NCI-H1694 (cell line): ENCODE measurements around the gene NPPA.
"Not testable (repeated sequence)": the region's sequence is repeated elsewhere in the genome, so short reads cannot be mapped to it uniquely, and the experiment has no call there.

Experiments used
- DNase-seq: peaks from one replicate; lab custom pipeline; 2025; lab: John Stamatoyannopoulos, UW

Gene NPPA

DNA sequence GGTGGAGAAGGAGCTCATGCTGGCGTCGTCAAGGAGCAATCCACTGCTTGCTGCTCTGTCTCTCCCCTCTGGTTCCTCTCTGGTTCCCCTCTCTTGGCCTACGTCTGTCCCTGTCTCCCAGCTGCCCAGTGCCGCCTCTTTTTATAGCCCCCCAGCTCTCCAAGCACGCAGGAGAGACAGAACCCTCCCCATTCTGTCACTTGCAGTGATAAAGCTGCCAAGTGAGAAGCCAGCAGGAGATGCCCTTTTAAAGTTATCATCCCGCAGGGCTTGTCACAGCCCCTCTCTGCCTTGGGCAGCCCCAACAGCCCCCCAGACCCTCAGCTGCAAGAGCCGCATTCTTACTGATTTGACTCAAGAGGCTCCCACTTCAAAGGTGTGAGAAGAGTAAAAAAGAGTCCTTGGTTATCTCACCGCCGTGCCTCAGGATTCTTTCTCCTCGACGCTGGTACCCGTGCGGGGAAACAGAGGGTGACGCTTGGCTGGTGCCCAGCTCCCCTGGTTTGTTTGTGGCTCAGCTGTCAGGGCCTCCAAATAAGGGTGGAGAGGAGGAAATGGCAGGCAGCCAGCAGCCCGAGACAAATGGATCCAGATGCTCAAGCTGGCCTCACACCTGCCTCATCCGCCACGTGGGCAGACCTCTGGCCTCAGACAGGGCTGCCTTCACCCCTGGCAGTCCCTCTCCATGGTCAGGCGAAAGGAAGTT is at the start of gene NPPA:
Gene NPPA (minus strand): TSS at position 117 of the 706 bp plus-strand sequence. CDS start 99 bp downstream, at position 18.
- DNase-seq = peak; percentile 90

DNA sequence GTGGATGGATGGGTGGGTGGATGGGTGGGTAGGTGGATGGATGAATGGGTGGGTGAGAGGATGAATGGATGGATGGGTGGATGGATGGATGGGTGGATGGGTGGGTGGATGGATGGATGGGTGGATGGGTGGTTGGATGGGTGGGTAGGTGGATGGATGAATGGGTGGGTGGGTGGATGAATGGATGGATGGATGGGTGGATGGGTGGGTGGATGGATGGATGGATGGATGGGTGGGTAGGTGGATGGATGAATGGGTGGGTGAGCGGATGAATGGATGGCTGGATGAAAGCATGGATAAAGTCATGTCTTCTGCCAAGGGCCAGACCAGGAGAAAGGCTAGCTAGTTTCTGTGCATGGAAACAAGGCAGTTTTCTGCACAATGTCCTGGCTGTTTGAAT is 46.9 kb upstream of the NPPA start:
- not testable (repeated sequence) for DNase-seq

DNA sequence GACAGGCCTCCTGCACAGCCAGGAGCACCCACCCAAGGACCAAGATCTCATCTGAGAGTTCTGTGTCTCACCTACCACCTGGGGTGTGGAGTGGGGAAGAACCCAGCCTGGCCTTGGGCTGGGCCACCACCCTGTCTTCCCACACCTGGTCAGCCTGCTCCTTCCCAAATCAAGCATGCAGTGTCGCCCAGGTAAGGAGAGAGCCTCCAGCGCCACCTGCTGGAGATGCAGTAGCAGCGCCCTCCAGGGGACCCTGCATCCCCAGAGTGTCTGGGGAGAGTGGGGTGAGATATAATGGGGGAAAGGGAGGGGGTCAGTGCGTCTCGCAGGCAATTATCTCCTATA is 46.3 kb upstream of the NPPA start:
- DNase-seq = peak; percentile 37

DNA sequence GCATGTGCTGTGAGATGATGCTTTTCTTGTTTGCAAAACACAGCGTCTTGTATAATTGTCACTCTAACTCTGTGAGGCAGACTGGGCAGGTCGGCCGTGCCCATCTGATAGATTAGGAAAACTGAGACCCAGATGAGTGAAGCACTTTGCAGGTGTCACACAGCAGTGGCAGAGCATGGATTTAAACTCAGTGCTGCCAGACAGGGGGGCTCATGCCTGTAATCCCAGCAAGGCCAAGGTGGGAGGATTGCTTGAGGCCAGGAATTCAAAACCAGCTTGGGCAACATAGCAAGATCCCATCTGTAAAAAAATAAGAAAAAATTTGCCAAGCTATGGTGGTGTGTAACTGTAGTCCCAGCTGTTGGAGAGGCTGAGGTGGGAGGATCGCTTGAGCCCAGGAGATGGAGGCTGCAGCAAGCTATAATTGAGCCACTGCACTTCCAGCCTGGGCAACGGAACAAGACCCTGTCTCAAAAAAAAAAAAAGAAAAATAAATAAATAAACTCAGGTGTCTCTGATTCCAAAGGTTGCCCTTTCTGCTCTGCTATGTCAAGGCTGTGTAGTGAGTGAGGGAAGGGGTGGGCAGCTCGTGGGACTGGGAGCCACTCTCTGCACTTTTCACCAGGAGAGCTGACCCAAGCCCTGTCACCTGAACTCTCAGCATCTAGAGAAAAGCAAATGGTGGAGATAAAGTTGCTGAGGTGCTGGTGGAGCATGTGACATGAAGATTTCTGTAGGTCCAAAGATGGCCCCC is 44.0 kb upstream of the NPPA start:
- DNase-seq = no peak

DNA sequence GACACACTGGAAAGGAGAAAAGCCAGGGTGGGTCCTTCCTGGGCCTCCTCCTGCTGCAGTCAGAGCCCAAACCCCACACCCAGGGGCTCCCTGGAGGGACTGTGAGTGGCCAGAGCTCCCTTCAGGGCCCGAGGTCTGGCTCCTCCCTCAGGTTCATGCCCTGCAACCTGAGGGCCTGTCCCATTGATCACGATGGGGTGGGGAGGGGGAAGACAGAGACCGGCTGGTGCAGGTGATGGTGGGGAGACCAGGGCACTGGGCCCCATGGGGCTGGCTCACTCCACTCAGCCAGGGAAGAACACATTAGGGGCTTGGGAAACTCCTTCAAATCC is 41.3 kb upstream of the NPPA start:
- no peak for DNase-seq

DNA sequence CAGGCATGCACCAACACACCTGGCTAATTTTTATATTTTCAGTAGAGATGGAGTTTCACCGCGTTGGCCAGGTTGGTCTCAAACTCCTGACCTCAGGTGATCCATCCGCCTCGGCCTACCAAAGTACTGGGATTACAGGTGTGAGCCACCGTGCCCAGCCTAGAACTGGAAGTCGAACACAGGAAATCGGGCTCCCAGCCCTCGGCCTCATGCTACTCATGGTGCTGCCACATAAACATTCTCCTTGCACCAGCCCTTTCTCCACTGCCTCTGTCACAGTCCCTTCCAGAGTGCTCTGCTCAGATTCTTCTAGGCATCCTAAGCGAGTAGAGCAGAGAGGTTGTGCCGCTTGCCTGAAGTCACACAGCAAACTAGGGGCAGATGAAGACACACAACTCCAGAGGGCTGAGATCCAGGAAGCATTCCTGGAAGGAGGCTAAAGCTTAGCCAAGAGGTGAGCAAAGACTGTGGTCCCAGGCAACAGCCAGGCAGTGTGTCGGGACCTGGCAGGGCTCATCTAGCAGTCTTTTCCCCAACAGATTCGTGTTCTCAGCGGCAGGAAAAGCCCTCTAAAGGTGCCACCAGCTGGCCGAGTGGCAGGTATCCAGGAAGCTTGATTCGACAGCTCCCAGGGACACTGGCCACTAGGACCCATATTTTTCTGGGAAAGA is 40.8 kb upstream of the NPPA start:
- DNase-seq = no peak

DNA sequence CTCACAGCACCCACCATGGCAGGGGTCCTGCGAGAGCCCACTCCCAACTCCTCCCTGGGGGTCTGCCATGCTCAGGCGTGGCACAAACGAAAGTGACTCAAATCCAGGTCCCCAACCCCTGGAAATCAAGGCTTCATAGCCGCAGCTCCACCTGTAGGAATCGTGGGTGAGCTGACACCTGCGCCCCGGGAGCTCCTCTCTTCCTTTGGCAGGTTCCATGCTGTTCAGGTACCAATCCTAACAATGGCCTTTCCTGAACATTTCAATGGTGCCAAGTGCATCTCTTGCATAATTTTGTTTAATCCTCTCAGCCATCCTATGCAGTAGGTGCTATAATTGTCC is 40.1 kb upstream of the NPPA start:
- DNase-seq = no peak

DNA sequence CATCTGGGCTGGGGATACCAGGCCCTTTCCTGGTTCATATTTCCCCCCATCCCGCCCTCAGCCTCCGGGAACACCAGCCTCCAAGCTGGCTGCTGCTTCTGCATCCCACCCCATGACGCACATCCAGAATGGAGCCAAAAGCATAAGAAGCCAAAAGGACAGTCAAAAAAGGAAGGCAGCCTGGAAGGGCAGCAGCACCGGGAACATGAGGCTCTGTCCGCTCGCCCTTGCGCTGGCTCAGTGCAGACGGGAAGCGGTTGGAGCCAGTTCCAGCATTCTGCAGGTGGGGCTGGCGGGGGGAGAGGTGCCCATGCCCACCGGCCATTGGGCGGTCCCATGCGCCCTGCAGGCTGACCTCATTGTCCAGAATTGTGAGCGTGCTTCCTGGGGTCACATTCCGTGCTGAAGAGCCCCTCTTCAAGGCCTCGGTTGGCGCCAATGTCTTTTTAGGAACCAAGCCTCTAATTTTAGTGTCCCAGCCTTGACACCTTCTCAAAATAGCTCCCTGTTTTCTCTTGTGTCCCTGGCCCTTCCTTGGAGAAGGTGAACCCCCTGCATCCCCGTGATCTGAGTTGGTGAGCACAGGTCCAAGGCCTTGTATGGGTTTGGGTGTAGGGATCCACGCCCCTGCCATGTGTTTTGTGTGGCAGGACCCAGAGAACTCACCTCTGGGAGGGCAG is 39.5 kb upstream of the NPPA start:
- no peak for DNase-seq

DNA sequence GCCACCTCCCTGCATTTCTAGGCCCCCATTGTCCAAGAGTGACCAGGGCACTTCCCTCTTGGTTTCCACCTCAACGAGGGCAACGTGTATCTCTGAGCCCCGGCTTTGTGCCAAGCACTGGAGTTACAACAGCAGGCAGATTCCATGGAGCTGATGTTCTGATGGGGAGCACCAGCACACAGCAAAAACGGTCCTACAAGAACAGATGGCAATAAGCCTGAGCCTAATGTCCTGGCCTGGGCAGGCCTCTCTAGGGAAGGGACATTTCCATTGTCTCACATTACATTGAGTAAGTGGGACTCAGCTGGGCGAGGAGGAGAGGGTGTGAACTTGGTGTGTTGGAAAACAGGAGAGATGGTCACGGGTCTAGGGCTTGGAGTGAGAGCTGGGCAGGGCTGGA is 38.3 kb upstream of the NPPA start:
- DNase-seq = peak; percentile 18

DNA sequence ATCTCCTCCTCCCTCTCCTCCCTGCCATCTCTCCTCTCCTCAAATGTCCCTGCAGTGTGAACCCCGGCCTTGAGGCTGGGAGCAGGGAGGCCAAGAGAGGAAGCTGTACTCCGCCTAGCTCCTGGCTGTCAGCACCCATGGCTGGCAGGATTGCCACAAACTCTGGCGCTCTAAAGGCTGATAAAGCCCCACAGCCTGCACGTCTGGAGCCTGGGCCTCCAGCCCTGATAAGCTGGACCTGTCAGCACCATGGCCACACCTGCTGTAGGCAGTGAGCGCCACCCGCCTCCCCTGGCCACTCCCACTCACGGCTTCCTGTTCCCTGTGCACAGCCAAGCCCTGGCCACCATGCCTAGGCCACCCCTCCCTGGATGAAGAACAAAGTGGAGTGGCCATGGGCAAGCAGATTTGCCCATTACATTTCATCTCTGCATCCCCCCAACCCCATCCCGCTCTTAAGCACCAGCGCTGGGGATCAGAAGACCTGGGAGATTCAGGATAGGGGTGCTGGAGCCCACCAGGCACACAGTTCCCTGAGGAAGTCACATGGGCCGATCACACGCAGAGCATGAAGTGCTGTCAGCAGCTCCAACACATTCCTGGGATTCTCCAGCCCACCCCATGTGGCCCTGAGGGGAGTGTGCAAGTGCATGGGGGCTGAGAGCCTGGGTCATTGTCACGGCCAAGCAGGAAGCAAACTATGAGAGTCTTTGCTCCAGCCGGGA is 35.4 kb upstream of the NPPA start:
- no peak for DNase-seq

DNA sequence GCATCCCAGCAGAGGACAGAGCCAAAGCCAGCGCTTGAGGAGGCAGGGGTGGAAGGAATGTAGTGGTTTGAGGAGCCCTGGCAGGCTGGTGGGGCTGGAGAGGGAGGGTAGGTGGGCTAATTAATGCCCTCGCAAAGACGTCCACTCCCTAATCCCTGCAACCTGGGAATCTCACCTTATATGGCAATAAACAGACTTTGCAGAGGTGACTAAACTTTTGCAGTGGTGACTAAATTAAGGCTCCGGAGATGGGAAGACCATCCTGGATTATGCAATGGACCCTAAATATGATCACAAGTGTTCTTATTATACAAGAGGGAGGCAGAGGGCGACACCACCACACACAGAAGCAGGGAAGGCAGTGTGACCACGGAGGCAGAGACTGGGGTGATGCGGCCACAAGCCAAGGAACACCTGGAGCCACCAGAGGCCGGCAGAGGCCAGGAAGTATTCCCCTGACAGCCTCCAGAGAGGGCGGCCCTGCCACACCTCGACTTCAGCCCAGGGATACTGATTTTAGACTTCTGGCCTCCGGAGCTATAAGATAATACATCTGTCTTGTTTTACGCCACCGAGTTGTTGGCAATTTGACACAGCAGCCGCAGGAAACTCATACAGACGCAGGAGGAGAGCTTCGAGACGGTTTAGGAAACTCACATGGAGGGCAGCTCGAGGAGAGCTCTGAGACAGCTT is 34.3 kb upstream of the NPPA start:
- DNase-seq = no peak

DNA sequence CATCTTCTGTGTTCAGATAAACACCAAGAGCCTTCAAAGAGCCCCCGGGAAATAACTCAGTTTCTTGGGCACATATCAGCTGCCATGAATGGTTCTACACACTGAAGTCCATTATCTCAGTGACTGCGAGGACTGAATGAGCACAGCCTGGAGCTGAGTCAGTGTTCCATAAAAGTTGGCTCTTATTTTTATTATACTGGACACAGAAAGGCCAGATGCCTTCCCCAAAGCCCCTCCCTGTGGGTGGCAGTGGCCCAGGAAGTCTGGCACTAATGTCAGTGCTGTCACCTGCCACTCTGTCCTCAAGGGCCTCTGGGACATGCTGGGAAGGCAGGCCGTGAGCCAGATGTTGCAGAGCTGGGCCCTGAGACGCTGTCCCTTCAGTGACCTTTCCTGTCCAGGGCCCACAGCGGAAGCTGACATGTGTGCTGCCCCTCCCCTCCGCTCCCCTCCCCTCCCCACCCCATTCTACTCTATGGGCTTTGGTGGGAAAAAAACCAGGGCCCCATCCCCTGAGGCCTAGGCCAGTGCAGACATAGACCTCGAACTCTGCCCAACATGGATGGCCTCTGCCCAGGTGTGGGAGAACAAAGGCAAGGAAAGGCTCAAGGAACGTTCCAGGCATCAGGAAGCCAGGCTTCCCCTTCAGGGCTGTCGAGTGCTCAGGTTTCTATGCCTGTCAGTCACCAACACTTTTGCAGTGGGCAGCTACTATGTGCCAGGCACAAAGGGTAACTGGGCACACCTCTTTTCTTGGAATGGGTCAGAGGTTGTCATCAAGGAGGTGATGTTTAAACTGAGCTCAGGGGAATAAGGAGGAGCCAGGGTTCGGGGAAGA is 33.5 kb upstream of the NPPA start:
- no peak for DNase-seq

DNA sequence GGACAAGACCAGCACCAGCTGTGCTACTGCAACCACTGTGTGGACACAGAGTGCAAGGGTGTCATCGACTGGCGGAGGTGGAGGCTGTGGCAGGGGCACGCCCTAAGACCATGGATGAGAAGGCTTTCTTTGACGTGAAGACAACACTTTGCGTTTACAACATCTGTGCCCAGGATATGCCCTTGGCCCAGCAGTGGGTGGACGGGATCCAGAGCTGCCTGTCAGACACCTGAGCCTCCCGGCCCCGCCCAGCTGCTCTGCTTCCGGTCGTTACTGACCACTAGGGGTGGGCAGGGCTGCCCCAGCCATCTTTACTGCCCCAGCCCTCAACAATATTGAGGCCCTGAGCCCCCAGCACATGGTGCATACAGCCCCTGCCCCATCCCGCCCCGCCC is 32.6 kb upstream of the NPPA start:
- DNase-seq = no peak

DNA sequence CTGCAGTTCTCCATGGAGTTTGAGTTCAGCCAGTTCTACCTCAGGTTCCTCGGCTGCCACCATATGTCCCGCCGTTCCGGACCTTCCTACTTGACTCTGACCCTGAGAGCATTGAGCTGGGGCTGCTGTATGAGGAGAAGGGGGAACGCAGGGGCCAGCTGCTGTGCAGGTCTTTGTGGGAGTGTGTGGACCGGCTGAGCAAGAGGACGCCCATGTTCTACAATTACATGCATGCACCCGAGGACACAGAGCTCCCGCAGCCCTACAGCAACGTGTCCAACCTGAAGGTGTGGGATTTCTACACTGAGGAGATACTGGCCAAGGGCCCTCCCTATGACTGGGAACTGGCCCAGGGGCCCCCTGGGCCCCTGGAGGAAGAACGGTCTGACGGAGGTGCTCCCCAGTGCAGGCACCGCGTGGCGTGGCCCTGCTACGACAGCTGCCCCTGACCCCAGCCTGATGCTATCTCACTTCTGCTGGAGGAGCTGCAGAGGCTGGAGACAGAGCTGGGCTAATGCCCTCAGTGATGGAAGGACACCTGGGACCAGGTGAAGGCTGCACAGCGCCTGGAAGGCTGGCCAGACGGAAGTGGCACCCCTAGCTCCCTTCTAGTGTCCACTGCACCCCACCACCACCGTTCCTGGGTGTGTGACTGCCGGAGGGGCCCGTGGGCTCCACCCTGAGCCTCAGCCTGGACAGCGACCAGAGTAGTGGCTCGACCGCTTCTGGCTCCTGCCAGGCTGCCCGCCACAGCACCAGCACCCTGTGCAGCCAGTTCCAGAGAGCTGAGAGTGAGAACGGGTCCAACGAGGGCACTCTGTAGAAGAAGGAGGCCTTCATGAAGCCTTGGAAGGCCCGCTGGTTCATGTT is 32.0 kb upstream of the NPPA start:
- no peak for DNase-seq

DNA sequence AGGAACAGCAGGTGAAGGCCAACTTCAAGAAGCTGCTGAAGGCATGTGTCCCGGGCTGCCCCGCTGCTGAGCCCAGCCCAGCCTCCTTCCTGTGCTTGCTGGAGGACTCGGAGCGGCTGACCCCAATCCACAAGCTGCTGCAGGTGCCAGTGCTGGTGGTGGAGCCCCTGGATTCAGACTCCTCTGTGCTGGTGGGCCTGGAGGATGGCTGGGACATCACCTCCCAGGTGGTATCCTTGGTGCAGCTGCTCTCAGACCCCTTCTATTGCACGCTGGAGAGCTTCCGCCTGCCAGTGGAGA is 31.3 kb upstream of the NPPA start:
- no peak for DNase-seq

DNA sequence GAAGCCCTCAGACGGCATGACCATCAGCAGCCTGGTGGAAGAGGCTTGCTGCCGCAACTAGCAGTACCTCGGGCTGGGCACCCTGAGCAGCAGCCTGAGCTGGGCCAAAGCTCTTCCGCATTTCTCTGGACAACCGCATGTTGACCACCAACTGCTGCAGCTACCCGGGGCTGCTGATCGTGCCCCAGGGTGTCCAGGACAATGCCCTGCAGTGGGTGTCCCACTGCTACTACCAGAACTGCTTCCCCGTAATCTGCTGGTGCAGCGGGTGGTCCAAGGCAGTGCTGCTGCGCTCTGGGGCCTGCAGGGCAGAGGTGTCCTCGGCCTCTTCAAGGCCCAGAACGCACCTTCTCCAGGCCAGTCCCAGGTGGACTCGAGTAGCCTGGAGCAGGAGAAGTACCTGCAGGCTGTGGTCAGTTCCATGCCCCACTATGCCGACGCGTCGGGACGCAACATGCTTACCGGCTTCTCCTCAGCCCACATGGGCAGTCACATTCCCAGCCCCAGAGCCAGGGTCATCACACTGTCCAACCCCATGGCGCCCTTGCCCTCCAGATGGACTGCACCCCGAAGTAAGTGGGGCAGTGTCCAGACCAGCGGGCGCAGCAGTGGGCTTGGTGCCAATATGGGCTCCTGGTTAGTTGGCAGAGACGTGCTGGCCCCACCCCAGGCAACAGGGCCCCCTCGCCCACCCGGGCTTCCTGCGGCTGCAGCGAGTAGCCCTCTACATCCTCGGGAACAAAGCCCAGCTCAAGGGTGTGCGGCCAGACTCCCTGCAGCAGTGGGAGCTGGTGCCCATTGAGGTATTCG is 30.7 kb upstream of the NPPA start:
- DNase-seq = no peak

DNA sequence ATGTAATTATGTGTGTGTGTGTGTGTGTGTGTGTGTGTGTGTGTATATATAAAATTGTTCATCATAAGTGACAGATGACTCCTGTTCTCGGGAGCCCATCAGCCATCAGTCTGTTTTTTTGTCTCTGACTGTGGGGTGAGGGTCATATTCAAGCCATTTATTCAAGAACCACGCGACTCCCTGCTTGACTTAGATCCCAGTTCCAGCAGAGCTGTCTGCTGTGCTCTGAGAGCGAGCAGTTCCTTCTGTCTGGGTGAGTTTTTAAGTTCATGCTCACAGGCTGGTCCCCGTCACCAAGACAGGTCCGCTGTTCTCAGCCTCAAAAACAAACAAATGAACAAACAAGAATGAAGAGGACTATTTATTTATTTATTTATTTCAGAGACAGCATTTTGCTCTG is 29.5 kb upstream of the NPPA start:
- no peak for DNase-seq

DNA sequence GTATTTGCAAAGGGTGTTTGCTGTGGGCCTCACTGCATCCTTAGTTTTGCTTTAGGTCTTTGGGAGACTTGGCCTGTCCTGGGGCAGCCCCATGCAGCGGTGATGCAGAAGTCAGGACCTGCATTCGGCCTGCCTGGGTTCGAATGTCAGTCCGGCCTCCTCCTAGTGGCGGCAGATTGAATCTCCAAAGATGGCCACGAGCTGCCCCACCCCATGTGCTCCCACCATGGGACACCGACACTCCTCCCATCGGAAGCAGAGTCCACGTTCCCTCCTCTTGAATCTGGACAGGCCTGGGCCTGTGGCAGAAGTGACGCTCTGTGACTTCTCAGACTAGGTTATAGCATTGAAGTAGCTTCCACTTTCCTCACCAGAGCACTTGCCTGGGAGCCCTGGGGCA is 27.5 kb upstream of the NPPA start:
- no peak for DNase-seq

DNA sequence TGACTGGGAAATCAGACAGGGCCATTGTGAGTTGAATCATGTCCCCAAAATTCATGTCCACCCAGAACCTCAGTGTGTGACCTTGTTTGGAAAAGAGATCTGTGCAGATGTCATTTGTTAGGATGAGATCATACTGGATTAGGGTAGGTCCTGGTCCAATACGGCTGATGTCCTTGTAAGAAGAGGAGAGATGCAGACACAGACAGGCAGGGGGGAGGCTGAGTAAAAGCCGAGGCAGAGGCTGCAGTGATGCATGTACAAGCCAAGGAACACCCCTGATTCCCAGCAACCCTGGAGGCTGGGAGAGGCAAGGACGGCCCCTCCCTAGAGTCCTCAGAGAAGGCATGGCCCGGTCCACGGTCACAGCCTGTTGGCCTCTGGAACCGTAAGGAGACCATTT is 27.0 kb upstream of the NPPA start:
- DNase-seq = no peak
